HG03354 (cell line): ENCODE results near the gene NEDD4L.
"Not testable (repeated sequence)": the region's sequence is repeated elsewhere in the genome, so short reads cannot be mapped to it uniquely, and the experiment has no call there.

ENCODE experiments used
- ATAC-seq: cut with Tn5 transposase; IDR thresholded peaks from one replicate; pipeline ENCODE4 v1.9.1; 2021; ENCODE audit warnings: mild to moderate bottlenecking; ENCODE audit not compliant: unreplicated experiment, poor library complexity, severe bottlenecking

Gene NEDD4L

DNA sequence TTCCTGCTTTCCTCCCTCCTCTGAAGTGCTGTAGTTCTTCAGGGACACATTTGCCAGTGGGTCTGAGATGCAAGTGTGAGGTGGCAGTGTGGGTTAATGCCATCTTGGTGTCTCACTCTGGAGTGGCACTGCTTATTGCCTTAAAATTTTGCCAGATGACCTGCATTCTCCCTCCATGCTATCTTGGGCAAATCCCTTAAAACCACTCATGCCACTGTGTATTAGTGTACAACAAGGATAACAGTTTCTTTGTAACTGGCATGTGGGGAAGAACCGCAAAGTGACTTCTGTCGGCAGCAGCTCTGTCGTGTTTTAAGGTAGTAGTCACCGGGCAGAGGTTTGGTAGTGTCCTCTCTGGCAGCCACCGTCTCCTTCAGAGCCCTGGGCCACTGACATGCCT is 124.2 kb downstream of the NEDD4L start:
- no peak for ATAC-seq

DNA sequence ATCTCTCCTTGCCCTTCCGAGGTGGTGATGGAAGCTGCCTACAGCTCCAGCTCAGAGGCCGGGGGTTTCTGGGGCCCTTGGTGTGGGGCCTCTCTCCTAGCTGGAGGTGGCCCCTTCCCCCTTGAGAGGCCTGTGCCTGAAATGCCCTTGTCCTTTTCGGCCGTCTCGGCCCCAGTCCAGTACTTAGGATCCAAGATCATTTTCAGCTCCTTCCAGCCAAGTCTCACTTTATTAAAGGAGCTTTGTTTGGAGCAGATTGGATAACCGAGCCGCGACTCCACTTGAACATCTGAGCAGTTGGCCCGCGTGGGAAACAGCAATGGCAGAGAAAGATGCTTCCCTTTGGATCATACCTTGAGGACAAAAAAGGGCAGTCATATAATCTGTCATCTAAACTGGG is 125.0 kb downstream of the NEDD4L start:
- ATAC-seq = no peak

DNA sequence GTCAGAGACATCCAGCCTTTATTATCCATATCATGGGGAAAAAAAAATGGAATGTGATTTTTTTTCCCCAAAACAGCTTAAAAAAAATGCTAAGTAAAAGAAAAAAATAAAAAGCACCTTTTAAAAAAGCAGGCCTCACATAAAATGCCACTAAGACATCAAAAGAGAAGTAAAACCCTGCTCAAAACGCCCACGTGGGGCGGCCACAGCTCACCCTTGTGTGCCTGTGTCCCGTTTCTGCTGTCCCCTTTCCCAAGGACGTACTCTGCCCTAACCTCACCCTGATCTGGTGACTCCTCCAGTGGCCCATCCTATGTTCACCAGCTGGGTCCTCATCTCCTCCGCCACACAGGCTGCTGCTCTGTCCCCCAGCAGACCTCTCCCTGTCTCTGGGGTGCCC is 125.4 kb downstream of the NEDD4L start:
- ATAC-seq = no peak

DNA sequence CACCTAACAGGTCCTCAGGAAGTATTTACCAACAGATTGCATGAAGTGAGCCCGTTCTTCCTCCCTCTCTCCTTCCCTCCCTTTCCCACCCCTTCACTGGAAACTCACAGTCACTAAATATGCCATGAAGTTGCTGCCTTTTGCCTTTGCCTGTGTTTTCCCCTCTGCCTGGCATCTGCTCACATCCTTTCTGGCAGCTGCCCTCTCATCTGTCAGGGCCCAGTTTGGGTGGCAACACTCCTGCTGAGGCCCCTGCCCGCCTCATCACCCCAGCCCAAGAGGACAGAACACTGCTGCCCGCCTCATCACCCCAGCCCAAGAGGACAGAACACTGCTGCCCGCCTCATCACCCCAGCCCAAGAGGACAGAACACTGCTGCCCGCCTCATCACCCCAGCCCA is 126.0 kb downstream of the NEDD4L start:
- ATAC-seq = not testable (repeated sequence)

DNA sequence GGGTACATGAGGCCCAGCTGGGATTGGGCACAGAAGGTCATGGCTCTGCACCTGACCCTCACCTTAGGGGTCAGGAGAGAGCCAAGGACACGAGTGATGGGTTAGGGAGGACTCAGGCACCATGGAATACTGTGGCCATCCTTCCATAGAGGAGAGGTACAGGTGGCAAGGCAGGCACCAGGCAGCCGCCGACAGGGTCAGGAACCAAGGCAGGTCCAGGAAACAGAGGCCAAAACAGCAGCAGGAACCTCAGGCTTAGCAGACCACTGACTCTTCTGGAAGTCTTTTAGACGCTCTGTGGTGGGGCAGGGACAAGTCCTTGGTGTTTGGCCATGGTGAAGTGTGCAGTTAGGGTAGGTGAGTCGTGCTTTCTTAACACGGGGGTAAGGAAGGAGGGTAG is 128.0 kb downstream of the NEDD4L start:
- ATAC-seq = no peak

- no peak for ATAC-seq
Observed at GRCh38 chr18:58174285-58174684, 130.3 kb downstream of the NEDD4L start.

GRCh38 chr18:58175122-58175785 is 131.2 kb downstream of the NEDD4L start:
- ATAC-seq = no peak

- no peak for ATAC-seq
Observed at GRCh38 chr18:58175786-58176176, 131.8 kb downstream of the NEDD4L start.

DNA sequence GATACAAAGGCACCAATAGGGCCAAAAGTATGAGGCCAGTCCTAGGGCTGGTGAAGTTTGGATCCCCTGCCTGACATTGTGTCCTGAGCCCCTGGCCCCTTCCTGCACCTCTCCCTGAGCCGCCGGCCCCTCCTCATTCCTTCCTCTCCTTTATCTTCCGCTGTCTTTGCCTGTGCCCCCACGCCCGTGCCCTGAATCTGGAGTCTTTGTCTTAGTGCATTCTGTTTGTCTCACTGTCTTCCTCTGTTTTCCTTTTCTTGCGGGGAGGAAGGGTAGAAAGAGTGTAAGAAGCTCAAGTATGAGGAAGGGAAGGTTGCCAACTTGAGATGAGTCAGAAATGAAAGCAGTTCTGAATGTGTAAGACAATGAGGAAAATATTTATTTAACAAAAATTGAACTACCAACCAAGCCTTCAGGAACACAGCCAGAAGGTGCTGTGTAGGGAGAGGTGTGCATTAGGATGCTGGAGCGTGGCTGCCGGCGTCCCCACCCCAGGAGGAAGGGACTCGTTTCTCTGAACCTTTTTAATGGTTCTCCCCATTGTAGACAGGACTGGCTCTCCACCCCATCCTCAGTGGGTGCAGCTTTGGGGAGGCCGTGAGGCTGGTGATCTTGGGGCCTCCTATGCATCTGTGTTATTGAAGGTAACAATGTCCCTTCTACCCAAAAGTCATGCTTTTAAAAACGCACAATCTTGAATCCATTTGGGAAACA is 133.1 kb downstream of the NEDD4L start:
- no peak for ATAC-seq

DNA sequence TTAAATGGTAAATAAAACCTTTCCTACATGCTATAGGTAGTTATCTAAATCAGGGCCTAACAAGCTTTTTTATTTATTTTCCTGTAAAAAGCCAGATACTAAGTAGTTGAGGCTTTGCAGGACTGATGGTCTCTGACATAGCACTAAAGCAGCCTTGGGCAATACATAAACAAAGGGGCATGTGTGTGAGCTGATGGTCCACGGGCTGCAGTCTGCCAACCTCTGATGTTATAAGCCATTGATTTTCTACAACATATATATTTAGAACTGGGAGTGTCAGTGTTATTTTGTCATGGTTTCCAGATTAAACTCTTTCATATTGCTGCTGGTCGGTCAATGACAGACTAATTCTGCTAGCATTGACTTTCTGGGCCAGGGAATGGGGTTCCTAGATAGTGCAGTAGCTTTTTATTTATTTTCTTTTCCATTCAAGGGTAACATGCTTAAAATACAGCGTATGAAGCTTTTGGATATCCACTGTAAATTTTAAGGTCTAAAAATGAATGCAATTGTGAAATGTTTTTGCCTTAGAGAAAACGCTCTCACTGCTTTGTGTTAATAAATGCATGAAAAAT is 134.0 kb downstream of the NEDD4L start:
- ATAC-seq = no peak

- no peak for ATAC-seq
Observed at GRCh38 chr18:58178511-58178910, 134.5 kb downstream of the NEDD4L start.

- ATAC-seq = no peak
Observed at GRCh38 chr18:58180172-58180571, 136.1 kb downstream of the NEDD4L start.

DNA sequence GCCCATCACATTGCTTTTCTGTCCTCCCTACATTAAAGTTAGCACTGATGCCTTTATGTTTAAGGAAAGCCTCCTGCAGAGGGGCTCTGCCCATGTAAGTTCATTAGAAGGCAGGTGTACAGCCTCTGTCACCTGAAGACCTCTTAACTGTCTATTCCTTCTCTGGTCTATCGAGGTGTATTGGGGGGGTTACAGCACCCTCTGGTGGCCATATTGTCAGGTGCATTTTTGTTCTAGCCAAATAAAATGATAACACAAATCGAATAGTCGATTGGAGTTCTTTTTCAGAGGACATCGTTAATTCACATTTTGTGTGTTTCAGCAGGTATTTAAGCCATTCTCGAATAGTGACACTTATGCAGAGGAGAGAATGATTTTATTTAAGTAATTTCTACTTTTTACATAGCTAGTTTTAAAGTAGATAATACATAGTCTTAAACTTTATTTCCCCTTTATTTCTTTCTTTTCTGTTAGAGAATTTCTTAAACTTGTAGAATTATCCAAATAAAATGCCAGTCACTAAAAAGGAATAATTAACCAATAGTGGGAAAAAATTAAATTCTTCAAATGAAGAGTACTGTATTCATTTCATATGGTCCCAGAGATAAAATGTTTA is 136.8 kb downstream of the NEDD4L start:
- no peak for ATAC-seq

- ATAC-seq = no peak
Observed at GRCh38 chr18:58181988-58182387, 138.0 kb downstream of the NEDD4L start.

GRCh38 chr18:58183226-58183625 is 139.2 kb downstream of the NEDD4L start:
- no peak for ATAC-seq

- no peak for ATAC-seq
Observed at GRCh38 chr18:58186258-58186948, 142.4 kb downstream of the NEDD4L start.

GRCh38 chr18:58187674-58188073 is 143.6 kb downstream of the NEDD4L start:
- ATAC-seq = no peak

GRCh38 chr18:58188996-58189395 is 145.0 kb downstream of the NEDD4L start:
- ATAC-seq = no peak

DNA sequence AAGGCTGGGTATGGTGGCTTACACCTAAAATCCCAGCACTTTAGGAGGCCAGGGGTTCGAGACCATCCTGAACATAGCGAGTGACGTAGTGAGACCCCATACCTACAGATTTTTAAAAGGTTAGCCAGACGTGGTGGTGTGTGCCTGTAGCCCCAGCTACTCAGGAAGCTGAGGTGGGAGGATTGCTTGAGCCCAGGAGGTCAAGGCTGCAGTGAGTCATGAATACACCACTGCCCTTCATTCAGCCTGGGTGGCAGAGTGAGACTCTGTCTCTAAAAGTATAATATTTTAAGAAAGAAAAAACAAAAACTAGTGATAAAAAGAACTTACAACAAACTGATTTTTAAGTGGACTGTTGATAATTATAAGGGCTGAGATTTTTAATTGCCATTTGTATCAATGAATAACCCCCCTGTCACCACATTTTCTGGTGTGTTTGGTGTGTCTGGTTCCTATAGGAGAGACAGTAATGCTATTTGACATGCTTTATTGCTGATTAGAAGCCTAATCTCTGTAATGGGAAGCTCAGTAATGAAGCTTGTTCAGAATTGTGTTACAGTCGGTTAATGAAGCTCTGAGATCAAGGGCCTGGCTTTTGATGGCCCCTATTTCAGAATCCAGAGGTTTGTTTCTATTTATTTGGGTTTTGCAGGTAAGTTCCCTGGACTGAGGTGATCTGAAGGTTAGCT is 147.0 kb downstream of the NEDD4L start:
- ATAC-seq = no peak

DNA sequence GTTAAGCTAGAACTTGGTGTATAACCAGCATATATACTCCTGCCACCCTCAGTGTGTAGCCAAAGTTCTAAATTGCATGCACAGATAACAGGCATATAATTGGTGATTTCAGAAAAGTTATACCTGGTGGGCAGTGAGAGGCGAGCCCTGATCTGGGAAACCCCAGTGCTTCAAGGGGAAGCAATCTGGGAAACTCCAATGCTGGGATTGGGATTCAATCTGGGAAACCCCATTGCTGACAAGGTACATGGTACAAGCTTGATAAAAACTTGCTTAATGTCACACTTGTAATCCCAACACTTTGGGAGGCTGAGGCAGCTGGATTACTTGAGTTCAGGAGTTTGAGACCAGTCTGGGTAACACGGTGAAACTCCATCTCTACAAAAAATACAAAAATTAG is 147.6 kb downstream of the NEDD4L start:
- no peak for ATAC-seq
